GM19239 (cell line): Measurements from ENCODE around the gene RNF7.
"Not testable (repeated sequence)": the region's sequence is repeated elsewhere in the genome, so short reads cannot be mapped to it uniquely, and the experiment has no call there.

Experiments
- DNase-seq: peaks from one replicate; pipeline ENCODE4 v3.0.0; 2011; ENCODE audit warnings: low spot score; ENCODE audit not compliant: insufficient read length
- FAIRE-seq: peaks from 2 replicates; lab custom pipeline; 2011; peaks lifted over from hg19 to GRCh38; lab: Jason Lieb, UNC

RNF7 gene

GRCh38 chr3:141738022-141738890 lies at the start of gene RNF7:
TSS of gene RNF7 (plus strand) at chr3:141738298. CDS start at chr3:141738342, 44 bp downstream.
- FAIRE-seq (peak; percentile 89), DNase-seq (peak; percentile 80)

- no peak for FAIRE-seq
- DNase-seq: no peak
Measured at GRCh38 chr3:141690431-141691072, 47.5 kb upstream of the RNF7 start.

- not testable (repeated sequence) for FAIRE-seq, DNase-seq
Measured at GRCh38 chr3:141691471-141691870, 46.6 kb upstream of the RNF7 start.

- not testable (repeated sequence) for DNase-seq, FAIRE-seq
Measured at GRCh38 chr3:141692973-141693372, 45.1 kb upstream of the RNF7 start.

- no peak for DNase-seq
- FAIRE-seq: no peak
Measured at GRCh38 chr3:141699324-141699723, 38.8 kb upstream of the RNF7 start.

- DNase-seq (no peak), FAIRE-seq (no peak)
Measured at GRCh38 chr3:141699897-141700296, 38.2 kb upstream of the RNF7 start.

GRCh38 chr3:141703367-141703766 lies 34.7 kb upstream of the RNF7 start:
- DNase-seq, FAIRE-seq: not testable (repeated sequence)

- DNase-seq (no peak), FAIRE-seq (no peak)
Measured at GRCh38 chr3:141707741-141708203, 30.3 kb upstream of the RNF7 start.

- no peak for DNase-seq
- FAIRE-seq: no peak
Measured at GRCh38 chr3:141708367-141708766, 29.7 kb upstream of the RNF7 start.

GRCh38 chr3:141709126-141709770 lies 28.9 kb upstream of the RNF7 start:
- DNase-seq: no peak
- FAIRE-seq: no peak

- FAIRE-seq (no peak), DNase-seq (no peak)
Measured at GRCh38 chr3:141710121-141710520, 28.0 kb upstream of the RNF7 start.

- FAIRE-seq (no peak), DNase-seq (no peak)
Measured at GRCh38 chr3:141710888-141711616, 27.0 kb upstream of the RNF7 start.

- no peak for FAIRE-seq
Measured at GRCh38 chr3:141714671-141715070, 23.4 kb upstream of the RNF7 start.

GRCh38 chr3:141722081-141722480 lies 16.0 kb upstream of the RNF7 start:
- no peak for FAIRE-seq
- DNase-seq: no peak

More at GRCh38 chr3:141714671-141715070, 23.4 kb upstream of the RNF7 start:
- no peak for DNase-seq

- no peak for FAIRE-seq
- DNase-seq: no peak
Measured at GRCh38 chr3:141722648-141723047, 15.4 kb upstream of the RNF7 start.

GRCh38 chr3:141723255-141723654 lies 14.8 kb upstream of the RNF7 start:
- DNase-seq (no peak), FAIRE-seq (no peak)

- DNase-seq: no peak
- no peak for FAIRE-seq
Measured at GRCh38 chr3:141724186-141724585, 13.9 kb upstream of the RNF7 start.

- FAIRE-seq (no peak), DNase-seq (no peak)
Measured at GRCh38 chr3:141725036-141725435, 13.1 kb upstream of the RNF7 start.

- FAIRE-seq (no peak), DNase-seq (no peak)
Measured at GRCh38 chr3:141726483-141726882, 11.6 kb upstream of the RNF7 start.

- DNase-seq: no peak
- FAIRE-seq: no peak
Measured at GRCh38 chr3:141728355-141728892, 9.7 kb upstream of the RNF7 start.
